Measurements from ENCODE around the gene RTL5.

Gene RTL5

GRCh38 chrX:72107841-72108595 lies 23.7 kb downstream of the RTL5 start:
- DNase-seq (ENCODE audit: low spot score) = no peak

GRCh38 chrX:72107320-72107719 lies 24.4 kb downstream of the RTL5 start:
- DNase-seq (ENCODE audit: low spot score) = no peak

DNA sequence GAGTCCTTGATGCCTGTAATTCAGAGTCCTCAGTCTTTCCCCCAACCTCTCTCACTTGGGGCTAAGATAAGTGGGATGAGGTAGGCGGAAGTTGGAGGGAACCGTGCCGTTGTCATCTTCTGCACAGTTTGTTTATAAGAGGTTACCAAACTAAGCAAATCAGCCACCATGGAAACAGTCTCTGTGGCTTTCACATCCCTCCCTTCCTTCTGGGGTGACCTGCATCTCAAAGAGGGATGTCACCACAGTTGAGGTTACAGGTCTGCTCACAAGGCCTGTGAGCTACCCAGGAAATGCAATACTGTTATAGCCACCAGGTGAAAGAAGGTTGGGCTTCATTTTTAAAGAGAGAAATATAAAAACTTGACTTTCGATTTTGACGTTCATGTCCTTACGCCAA lies 26.3 kb downstream of the RTL5 start:
- no peak for DNase-seq (ENCODE audit: low spot score)

DNA sequence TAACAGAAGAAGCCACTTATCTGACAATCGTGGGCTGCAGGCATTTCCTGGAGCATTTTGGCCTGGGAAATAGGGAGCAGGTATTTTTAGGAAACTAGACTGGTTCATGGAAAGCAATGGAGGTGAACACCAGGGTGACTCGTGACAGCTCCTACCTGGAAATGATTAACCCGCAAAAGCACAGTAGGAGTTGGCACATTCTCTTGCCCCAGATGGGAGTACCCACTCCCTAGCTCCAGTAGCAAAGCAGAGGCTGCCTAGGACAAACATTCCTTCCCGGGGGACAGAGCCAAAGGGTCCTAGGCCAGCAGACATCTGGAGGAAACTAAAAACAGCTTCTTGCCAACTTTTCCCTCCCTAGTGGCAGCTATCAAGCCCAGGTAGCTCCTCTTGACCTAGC lies 29.0 kb downstream of the RTL5 start:
- DNase-seq (ENCODE audit: low spot score) = no peak

DNA sequence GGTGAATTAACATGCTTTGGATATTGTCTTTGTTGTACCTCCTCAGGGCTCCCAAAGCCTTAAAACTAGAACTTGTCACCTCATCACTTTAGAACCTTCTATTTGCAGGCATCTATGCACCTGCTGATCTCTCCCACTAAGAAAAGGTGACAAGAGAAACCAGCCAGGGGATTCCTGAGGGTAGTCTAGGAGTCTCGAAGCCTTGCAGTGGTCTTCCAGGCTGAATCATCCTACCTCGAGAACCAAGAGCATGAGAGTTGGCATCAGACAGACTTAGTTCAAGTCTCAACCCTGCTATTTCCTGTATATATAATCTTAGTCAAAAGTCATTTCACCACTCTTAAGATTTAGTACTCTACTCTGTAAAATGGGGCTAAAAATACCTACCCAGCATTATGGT lies 29.6 kb downstream of the RTL5 start:
- no peak for DNase-seq (ENCODE audit: low spot score)

- DNase-seq (ENCODE audit: low spot score) = no peak
Observed at GRCh38 chrX:72101597-72102037, 30.1 kb downstream of the RTL5 start.

- peak; percentile 38 for DNase-seq (ENCODE audit: low spot score)
Observed at GRCh38 chrX:72100824-72101351, 30.8 kb downstream of the RTL5 start.

DNA sequence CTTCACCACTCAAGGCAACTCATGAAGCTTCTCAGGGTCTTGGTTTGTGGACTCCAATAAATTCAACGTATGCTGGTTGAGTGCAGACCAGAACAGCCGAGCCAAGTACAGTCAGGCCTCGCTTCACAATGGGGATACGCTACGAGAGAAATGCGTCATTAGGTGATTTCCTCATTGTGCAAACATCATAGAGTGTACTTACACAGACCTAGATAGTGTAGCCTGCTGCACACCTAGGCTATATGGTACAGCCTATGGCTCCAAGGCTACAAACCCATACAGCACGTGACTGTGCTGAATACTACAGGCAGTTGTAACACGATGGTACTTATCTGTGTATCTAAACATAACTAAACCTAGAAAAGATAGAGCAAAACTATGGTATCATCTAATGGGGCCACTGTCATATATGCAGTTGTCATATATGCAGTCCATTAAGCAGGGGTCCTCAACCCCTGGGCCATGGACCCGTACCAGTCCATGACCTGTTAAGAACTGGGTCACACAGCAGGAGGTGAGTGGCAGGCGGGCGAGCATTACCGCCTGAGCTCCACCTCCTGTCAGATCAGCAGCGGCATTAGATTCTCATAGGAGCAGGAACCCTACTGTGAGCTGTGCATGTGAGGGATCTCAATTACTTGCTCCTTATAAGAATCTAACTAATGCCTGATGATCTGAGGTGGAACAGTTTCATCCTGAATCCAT lies 31.5 kb downstream of the RTL5 start:
- DNase-seq (ENCODE audit: low spot score) = no peak

DNA sequence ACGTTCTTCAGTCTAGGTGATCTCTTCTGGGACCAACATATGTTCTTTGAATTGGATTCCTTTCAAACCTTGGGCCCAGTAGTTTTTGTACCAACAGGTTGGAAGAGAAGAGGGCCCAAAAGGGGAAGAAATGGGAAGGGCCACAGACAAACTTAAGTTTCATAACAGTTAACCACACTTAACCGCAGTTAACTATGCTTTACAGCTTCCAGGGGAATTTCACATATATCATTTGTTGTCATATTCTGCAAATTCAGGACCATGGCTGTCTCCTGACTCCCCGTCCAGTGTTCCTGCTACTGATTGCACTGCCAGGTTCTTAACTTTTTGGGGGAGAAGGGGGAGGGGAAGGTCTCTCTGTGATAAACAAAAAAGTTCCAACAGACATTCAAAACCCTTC lies 34.6 kb downstream of the RTL5 start:
- DNase-seq (ENCODE audit: low spot score) = no peak

- no peak for DNase-seq (ENCODE audit: low spot score)
Observed at GRCh38 chrX:72095370-72095769, 36.3 kb downstream of the RTL5 start.

- no peak for DNase-seq (ENCODE audit: low spot score)
Observed at GRCh38 chrX:72094894-72095293, 36.8 kb downstream of the RTL5 start.

- DNase-seq (ENCODE audit: low spot score) = no peak
Observed at GRCh38 chrX:72089254-72089653, 42.5 kb downstream of the RTL5 start.

DNA sequence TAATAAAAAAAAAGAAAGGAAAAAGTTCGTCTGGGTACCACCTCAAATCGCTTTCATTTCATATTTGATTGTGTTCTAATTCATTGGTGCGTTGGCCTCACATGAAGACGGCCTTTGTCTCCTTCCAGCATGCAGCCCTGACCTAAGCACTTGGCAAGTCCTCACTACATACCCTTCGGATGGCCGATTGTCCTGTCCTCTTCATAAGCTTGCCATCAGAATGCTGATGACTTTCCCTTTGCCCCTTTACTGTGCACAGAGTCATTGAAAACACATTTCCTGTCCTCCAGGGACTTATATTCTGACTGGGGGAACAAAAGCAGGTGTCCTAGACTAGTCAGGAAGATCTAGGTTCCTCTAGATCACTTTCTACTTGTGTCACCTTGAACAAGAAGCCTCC lies 43.0 kb downstream of the RTL5 start:
- peak; percentile 39 for DNase-seq (ENCODE audit: low spot score)

- no peak for DNase-seq (ENCODE audit: low spot score)
Observed at GRCh38 chrX:72086995-72087394, 44.7 kb downstream of the RTL5 start.

- DNase-seq (ENCODE audit: low spot score) = no peak
Observed at GRCh38 chrX:72084114-72084513, 47.6 kb downstream of the RTL5 start.

DNA sequence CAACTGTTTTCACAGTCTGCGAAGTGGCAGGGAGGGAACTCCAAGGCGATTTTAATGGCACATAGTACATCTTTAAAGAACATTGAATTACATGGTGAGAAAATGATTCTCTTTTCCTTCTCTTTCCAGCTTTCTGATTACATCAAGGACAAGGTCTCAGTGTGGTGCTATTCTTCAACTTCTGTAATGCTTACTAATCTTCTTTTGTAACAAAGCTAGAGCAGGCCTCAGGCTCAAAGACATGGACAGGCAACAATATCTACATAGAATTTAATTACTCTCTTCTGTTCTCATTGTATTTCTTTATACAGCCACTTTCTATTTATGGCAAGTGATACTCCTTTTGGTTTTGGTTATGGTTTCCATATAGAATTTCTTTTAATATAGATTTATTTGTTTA lies 48.4 kb downstream of the RTL5 start:
- no peak for DNase-seq (ENCODE audit: low spot score)

- no peak for DNase-seq (ENCODE audit: low spot score)
Observed at GRCh38 chrX:72081605-72082320, 50.0 kb downstream of the RTL5 start.

- no peak for DNase-seq (ENCODE audit: low spot score)
Observed at GRCh38 chrX:72080800-72081199, 50.9 kb downstream of the RTL5 start.

DNA sequence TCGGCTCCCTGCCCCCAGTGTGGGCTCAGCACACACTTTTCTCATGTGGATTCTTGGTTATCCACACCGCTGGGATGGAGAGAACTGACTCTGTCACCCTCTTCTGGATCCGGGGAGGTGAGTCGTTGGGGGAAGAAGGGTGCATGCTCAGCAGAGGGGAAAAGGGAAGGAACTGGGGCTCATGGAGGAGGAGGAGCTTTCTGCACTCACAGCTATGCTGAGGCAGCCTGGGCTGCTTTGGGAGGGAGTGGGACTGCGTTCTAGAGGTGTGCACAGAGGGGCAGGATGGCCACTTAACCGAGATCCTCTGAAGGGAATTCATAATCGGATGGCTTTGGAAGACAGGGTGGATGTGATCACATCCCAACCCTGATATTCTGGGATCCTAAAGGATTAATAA lies 51.6 kb downstream of the RTL5 start:
- DNase-seq (ENCODE audit: low spot score) = no peak

- no peak for DNase-seq (ENCODE audit: low spot score)
Observed at GRCh38 chrX:72079607-72080006, 52.1 kb downstream of the RTL5 start.

DNA sequence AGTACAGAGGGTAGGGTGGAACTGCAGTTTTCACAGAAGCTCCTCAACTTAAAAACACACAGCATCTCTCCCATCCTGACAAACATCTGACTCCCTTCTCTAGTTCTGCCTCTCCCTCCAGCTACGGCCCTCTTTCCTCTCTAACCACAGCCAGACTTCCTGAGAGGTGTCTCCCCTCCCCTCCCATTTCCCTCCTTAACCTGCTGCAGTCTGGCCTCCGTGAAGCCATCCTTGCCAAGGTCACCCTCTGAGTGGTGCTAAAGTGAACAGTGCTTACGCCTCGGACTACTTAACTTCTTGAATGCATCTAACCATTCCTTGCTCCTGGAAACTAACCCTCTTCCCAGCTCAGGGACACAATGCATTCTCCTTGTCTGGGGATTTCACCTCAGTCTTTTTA lies 53.3 kb downstream of the RTL5 start:
- DNase-seq (ENCODE audit: low spot score) = no peak

Data from pons (tissue), 1 donor.